H4 (cell line): Measurements from ENCODE around the gene ZFR2. TPM values are rescaled to one million over a fixed set of nuclear protein-coding genes. Genes with fewer than 3 reads are reported as not detected.
"Not testable (repeated sequence)": the region's sequence is repeated elsewhere in the genome, so short reads cannot be mapped to it uniquely, and the experiment has no call there.

Source experiments
- DNase-seq: peaks from one replicate; pipeline ENCODE4 v3.0.0-alpha.2; 2015; ENCODE audit warnings: low spot score
- total RNA-seq: library from RNA; depleted of rRNA; stranded (reverse); fragments of >200 nt; shearing (Covaris generic); gene quantifications from 2 replicates; pipeline ENCODE4 v1.2.3, GENCODE V29; 2014

Gene ZFR2
- total RNA-seq, 1 experiment from 2014 or later = not detected

GRCh38 chr19:3816148-3816547, 52.7 kb downstream of the ZFR2 start:
- not testable (repeated sequence) for DNase-seq

- DNase-seq = no peak
Observed at GRCh38 chr19:3814648-3815047, 54.2 kb downstream of the ZFR2 start.

- no peak for DNase-seq
Observed at GRCh38 chr19:3813473-3814392, 55.1 kb downstream of the ZFR2 start.

GRCh38 chr19:3810708-3811355, 58.0 kb downstream of the ZFR2 start:
- DNase-seq = no peak

- no peak for DNase-seq
Observed at GRCh38 chr19:3809881-3810707, 58.7 kb downstream of the ZFR2 start.

GRCh38 chr19:3808420-3809143, 60.3 kb downstream of the ZFR2 start:
- no peak for DNase-seq

GRCh38 chr19:3807574-3808354, 61.1 kb downstream of the ZFR2 start:
- no peak for DNase-seq

- DNase-seq = no peak
Observed at GRCh38 chr19:3807131-3807480, 61.7 kb downstream of the ZFR2 start.

GRCh38 chr19:3805859-3806258, 63.0 kb downstream of the ZFR2 start:
- no peak for DNase-seq

GRCh38 chr19:3804429-3804828, 64.4 kb downstream of the ZFR2 start:
- DNase-seq = no peak

GRCh38 chr19:3803986-3804385, 64.9 kb downstream of the ZFR2 start:
- no peak for DNase-seq

GRCh38 chr19:3803114-3803888, 65.5 kb downstream of the ZFR2 start:
- no peak for DNase-seq

- DNase-seq = no peak
Observed at GRCh38 chr19:3801412-3802096, 67.3 kb downstream of the ZFR2 start.

- no peak for DNase-seq
Observed at GRCh38 chr19:3800996-3801395, 67.8 kb downstream of the ZFR2 start.

GRCh38 chr19:3798137-3798536, 70.7 kb downstream of the ZFR2 start:
- peak; percentile 41 for DNase-seq

- no peak for DNase-seq
Observed at GRCh38 chr19:3796358-3796757, 72.5 kb downstream of the ZFR2 start.

- DNase-seq = no peak
Observed at GRCh38 chr19:3793799-3794198, 75.0 kb downstream of the ZFR2 start.

- no peak for DNase-seq
Observed at GRCh38 chr19:3792114-3792513, 76.7 kb downstream of the ZFR2 start.

- no peak for DNase-seq
Observed at GRCh38 chr19:3790941-3791340, 77.9 kb downstream of the ZFR2 start.
